Parathyroid adenoma (tissue), 2 donors: Measurements from ENCODE around the gene SDE2.
"Not testable (repeated sequence)": the region's sequence is repeated elsewhere in the genome, so short reads cannot be mapped to it uniquely, and the experiment has no call there.

Experiments
- H2AFZ ChIP-seq: fragments of 300-600 bp; sonication (generic); one replicate; pipeline ENCODE4 v1.7.0; 2017; ENCODE audit warnings: antibody characterized with exemption, mild to moderate bottlenecking
- H3K27ac ChIP-seq: fragments of 300-600 bp; sonication (generic); one replicate; pipeline ENCODE4 v1.7.0; 2017
- H3K27me3 ChIP-seq: fragments of 300-600 bp; sonication (generic); one replicate; pipeline ENCODE4 v1.7.0; 2017; ENCODE audit warnings: low read length; ENCODE audit not compliant: control insufficient read depth, insufficient read depth
- H3K36me3 ChIP-seq: fragments of 300-600 bp; sonication (generic); one replicate; pipeline ENCODE4 v1.7.0; 2017; ENCODE audit warnings: low read length; ENCODE audit not compliant: control insufficient read depth, insufficient read depth
- H3K4me1 ChIP-seq: fragments of 300-600 bp; sonication (generic); one replicate; pipeline ENCODE4 v1.7.0; 2017; ENCODE audit warnings: control low read depth
- H3K4me2 ChIP-seq: fragments of 300-600 bp; sonication (generic); one replicate; pipeline ENCODE4 v1.7.0; 2017; ENCODE audit warnings: low read length
- H3K4me3 ChIP-seq: fragments of 300-600 bp; sonication (generic); one replicate; pipeline ENCODE4 v1.7.0; 2017; ENCODE audit warnings: low read depth, low read length
- H3K79me2 ChIP-seq: fragments of 300-600 bp; sonication (generic); one replicate; pipeline ENCODE4 v1.7.0; 2017; ENCODE audit warnings: control low read depth
- H3K9ac ChIP-seq: fragments of 300-600 bp; sonication (generic); one replicate; pipeline ENCODE4 v1.7.0; 2017; ENCODE audit warnings: mild to moderate bottlenecking
- H3K9me3 ChIP-seq: fragments of 300-600 bp; sonication (generic); one replicate; pipeline ENCODE4 v1.7.0; 2017; ENCODE audit warnings: low read length; ENCODE audit not compliant: control insufficient read depth
- CTCF ChIP-seq: fragments of 300-600 bp; sonication (generic); IDR thresholded peaks from one replicate; pipeline ENCODE4 v1.7.0; 2017; ENCODE audit warnings: antibody characterized with exemption, mild to moderate bottlenecking
- donor health status: primary hyperparathyroidism.

SDE2 gene

GRCh38 chr1:226002667-226003501, 3.7 kb upstream of the SDE2 start:
- no peak overlapping the region for H2AFZ ChIP-seq
- no peaks in the 10 kb centered on the region for H3K79me2 ChIP-seq
- no peaks in the 10 kb centered on the region for H3K27me3 ChIP-seq
- no peaks in the 10 kb centered on the region for H3K4me1 ChIP-seq
- H3K9me3 ChIP-seq, result no peaks in the 10 kb centered on the region
- H3K27ac ChIP-seq, result peak overlapping the region; percentile 79
- no peaks in the 10 kb centered on the region for H3K36me3 ChIP-seq
- TF ChIP-seq CTCF, result no peak
- H3K4me3 ChIP-seq, result peak overlapping the region; percentile 14
- no peak overlapping the region for H3K9ac ChIP-seq
- peak overlapping the region; percentile 34 for H3K4me2 ChIP-seq

GRCh38 chr1:226001963-226002666, 3.0 kb upstream of the SDE2 start:
- no peak for TF ChIP-seq CTCF
- peak overlapping the region; percentile 14 for H3K4me3 ChIP-seq
- H3K9me3 ChIP-seq, result no peaks in the 10 kb centered on the region

GRCh38 chr1:226001088-226001487, 1.9 kb upstream of the SDE2 start:
- no peak for TF ChIP-seq CTCF
- no peaks in the 10 kb centered on the region for H3K27me3 ChIP-seq
- H3K27ac ChIP-seq, result peak overlapping the region; percentile 79
- H3K4me1 ChIP-seq, result no peaks in the 10 kb centered on the region
- no peaks in the 10 kb centered on the region for H3K36me3 ChIP-seq
- H2AFZ ChIP-seq, result no peak overlapping the region
- no peak overlapping the region for H3K4me2 ChIP-seq
- H3K79me2 ChIP-seq, result no peaks in the 10 kb centered on the region
- H3K4me3 ChIP-seq, result no peak overlapping the region
- H3K9me3 ChIP-seq, result no peaks in the 10 kb centered on the region
- no peak overlapping the region for H3K9ac ChIP-seq

More at GRCh38 chr1:226001963-226002666, 3.0 kb upstream of the SDE2 start:
- Histone ChIP-seq H3K36me3 (no peaks in the 10 kb centered on the region), H3K4me2 (peak overlapping the region; percentile 34), H3K27ac (peak overlapping the region; percentile 79), H3K4me1 (no peaks in the 10 kb centered on the region), H2AFZ (no peak overlapping the region), H3K79me2 (no peaks in the 10 kb centered on the region), H3K9ac (no peak overlapping the region), H3K27me3 (no peaks in the 10 kb centered on the region)

- not testable (repeated sequence) for H3K4me1 ChIP-seq, H3K79me2 ChIP-seq, H3K4me2 ChIP-seq, H3K9ac ChIP-seq, H3K4me3 ChIP-seq, H3K9me3 ChIP-seq, H3K36me3 ChIP-seq, H2AFZ ChIP-seq, H3K27me3 ChIP-seq
- H3K27ac ChIP-seq, result peak overlapping the region; percentile 83
These were observed 1.4 kb upstream of the SDE2 start for GRCh38 chr1:226000493-226001081.

GRCh38 chr1:225999912-226000337, 782 bp upstream of the SDE2 start:
- H3K79me2 ChIP-seq, result no peaks in the 10 kb centered on the region
- H3K4me2 ChIP-seq, result peak overlapping the region; percentile 91
- peak overlapping the region; percentile 83 for H3K27ac ChIP-seq
- peak overlapping the region; percentile 92 for H3K4me3 ChIP-seq
- TF ChIP-seq CTCF, result no peak
- peak overlapping the region; percentile 80 for H2AFZ ChIP-seq
- H3K9ac ChIP-seq, result no peak overlapping the region
- H3K9me3 ChIP-seq, result no peaks in the 10 kb centered on the region
- no peaks in the 10 kb centered on the region for H3K4me1 ChIP-seq
- H3K27me3 ChIP-seq, result no peaks in the 10 kb centered on the region
- H3K36me3 ChIP-seq, result no peaks in the 10 kb centered on the region
